Colonic mucosa (tissue), 4 donors: Measurements from ENCODE around the gene UPF3B. TPM values are rescaled to one million over a fixed set of nuclear protein-coding genes. Genes with fewer than 3 reads are reported as not detected.
"Not testable (repeated sequence)": the region's sequence is repeated elsewhere in the genome, so short reads cannot be mapped to it uniquely, and the experiment has no call there.

Experiments
- DNase-seq: peaks from one replicate; pipeline ENCODE4 v3.0.0-alpha.2; 2020
- H3K27ac ChIP-seq: fragments of 200-600 bp; one replicate; pipeline ENCODE4 v1.8.0; 2021
- H3K27me3 ChIP-seq: fragments of 200-600 bp; one replicate; pipeline ENCODE4 v1.8.0; 2021
- H3K36me3 ChIP-seq: fragments of 200-600 bp; one replicate; pipeline ENCODE4 v1.8.0; 2021
- H3K4me1 ChIP-seq: fragments of 200-600 bp; one replicate; pipeline ENCODE4 v1.8.0; 2021; ENCODE audit warnings: mild to moderate bottlenecking
- H3K4me3 ChIP-seq: fragments of 200-600 bp; one replicate; pipeline ENCODE4 v1.8.0; 2021
- H3K9ac ChIP-seq, 2 donors: one replicate each; pipeline ENCODE4 v1.7.0; 2013; ENCODE audit warnings: control low read depth in 2 of 2, low read depth in 2 of 2, low read length in 2 of 2
- H3K9me3 ChIP-seq: fragments of 200-600 bp; one replicate; pipeline ENCODE4 v1.8.0; 2021
- intact Hi-C: fragments of 100-400 bp; cut with DNase I; formaldehyde crosslinking; loops from one replicate; pipeline ENCODE4 v1.14.1; 2022
- total RNA-seq, 2 donors: library from RNA; stranded (reverse); fragmentation: NEBNext Ultra II Directional in 1 of 2; extraction: Animal tissue kit (Norgen Biotek cat#: 25700) in 1 of 2; gene quantifications; one replicate each; pipeline ENCODE4 v1.2.1, GENCODE V29; 2021
- TF ChIP-seq, protein P1 (sequence below): fragments of 200-600 bp; IDR thresholded peaks from one replicate; pipeline ENCODE4 v1.8.0; 2022; ENCODE audit warnings: antibody characterized with exemption, mild to moderate bottlenecking
- donor health status: healthy.
- donor health status: DM: no; HTN: no; CAD: no.
- donor health status: DM: no; HTN: no; CAD: no.

The UPF3B gene
- total RNA-seq, 2 donors from 2014 or later, result 10.2 to 10.5 TPM

DNA sequence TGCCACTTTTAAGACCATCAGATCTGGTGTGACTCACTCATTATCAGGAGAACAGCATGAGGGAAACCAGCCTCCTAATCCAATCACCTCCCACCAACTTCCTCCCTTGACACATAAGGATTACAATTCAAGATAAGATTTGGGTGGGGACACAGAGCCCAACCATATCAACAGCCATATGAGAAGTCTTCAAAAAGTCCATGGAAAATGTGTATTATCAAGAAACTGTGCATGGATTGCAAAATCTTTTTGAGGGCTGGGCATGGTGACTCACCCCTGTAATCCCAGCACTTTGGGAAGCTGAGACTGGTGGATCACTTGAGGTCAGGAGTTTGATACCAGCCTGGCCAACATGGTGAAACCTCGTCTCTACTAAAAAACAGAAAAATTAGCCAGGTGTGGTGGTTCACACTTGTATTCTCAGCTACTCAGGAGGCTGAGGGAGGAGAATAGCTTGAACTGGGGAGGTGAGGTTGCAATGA lies 43.5 kb downstream of the UPF3B start:
- no peaks in the 10 kb centered on the region for H3K27me3 ChIP-seq
- H3K4me1 ChIP-seq, result no peaks in the 10 kb centered on the region
- no peak overlapping the region for H3K4me3 ChIP-seq
- TF ChIP-seq, protein P1, sequence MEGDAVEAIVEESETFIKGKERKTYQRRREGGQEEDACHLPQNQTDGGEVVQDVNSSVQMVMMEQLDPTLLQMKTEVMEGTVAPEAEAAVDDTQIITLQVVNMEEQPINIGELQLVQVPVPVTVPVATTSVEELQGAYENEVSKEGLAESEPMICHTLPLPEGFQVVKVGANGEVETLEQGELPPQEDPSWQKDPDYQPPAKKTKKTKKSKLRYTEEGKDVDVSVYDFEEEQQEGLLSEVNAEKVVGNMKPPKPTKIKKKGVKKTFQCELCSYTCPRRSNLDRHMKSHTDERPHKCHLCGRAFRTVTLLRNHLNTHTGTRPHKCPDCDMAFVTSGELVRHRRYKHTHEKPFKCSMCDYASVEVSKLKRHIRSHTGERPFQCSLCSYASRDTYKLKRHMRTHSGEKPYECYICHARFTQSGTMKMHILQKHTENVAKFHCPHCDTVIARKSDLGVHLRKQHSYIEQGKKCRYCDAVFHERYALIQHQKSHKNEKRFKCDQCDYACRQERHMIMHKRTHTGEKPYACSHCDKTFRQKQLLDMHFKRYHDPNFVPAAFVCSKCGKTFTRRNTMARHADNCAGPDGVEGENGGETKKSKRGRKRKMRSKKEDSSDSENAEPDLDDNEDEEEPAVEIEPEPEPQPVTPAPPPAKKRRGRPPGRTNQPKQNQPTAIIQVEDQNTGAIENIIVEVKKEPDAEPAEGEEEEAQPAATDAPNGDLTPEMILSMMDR, result no peak
- no peak for DNase-seq
- H3K36me3 ChIP-seq, result no peaks in the 10 kb centered on the region
- no peak overlapping the region for H3K27ac ChIP-seq
- no peak overlapping the region for H3K9ac ChIP-seq
- H3K9me3 ChIP-seq, result no peaks in the 10 kb centered on the region
- intact Hi-C loops, result no loop called here

DNA sequence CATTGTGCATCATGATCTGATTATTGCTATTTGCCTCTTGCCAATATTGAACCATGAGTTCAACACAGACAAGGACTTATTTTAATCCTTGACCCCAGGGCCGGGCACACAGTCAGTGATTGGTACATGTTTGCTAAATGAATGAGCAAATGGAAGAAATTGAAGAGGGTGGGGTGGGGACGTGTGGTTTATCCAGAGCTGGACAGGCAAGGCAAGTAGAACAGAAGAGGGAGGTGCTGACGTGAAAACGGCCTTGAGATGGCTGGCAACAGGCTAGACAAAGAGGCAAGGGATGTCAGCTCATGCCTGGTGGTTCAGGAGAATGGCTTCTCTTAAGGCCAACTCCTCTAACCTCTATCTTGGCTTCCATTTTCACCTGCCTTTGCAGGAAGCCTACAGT lies 44.3 kb downstream of the UPF3B start:
- H3K4me3 ChIP-seq, H3K27ac ChIP-seq, H3K27me3 ChIP-seq, H3K36me3 ChIP-seq, intact Hi-C loops, H3K4me1 ChIP-seq, DNase-seq, H3K9ac ChIP-seq, H3K9me3 ChIP-seq: not testable (repeated sequence)

DNA sequence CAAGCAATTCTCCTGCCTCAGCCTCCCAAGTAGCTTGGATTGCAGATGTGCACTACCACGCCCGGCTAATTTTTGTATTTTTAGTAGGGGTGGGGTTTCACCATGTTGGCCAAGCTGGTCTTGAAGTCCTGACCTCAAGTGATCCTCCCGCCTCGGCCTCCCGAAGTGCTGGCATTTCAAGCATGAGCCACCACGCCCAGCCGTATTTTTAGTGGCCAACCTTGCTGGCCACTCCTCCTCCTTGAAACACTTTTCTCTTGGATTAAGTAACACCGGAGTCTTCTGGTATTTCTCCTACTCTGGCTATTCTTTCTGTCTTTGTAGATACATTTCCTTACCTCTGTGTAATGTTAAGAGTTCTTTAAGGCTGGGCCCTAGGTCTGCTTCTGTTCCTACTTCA lies 50.2 kb downstream of the UPF3B start:
- intact Hi-C loops, result no loop called here
- Histone ChIP-seq H3K27me3 (no peaks in the 10 kb centered on the region), H3K4me3 (no peak overlapping the region), H3K4me1 (no peaks in the 10 kb centered on the region), H3K36me3 (no peaks in the 10 kb centered on the region), H3K27ac (no peak overlapping the region), H3K9me3 (no peaks in the 10 kb centered on the region), H3K9ac (no peak overlapping the region)
- TF ChIP-seq, protein P1, result no peak
- DNase-seq, result no peak

DNA sequence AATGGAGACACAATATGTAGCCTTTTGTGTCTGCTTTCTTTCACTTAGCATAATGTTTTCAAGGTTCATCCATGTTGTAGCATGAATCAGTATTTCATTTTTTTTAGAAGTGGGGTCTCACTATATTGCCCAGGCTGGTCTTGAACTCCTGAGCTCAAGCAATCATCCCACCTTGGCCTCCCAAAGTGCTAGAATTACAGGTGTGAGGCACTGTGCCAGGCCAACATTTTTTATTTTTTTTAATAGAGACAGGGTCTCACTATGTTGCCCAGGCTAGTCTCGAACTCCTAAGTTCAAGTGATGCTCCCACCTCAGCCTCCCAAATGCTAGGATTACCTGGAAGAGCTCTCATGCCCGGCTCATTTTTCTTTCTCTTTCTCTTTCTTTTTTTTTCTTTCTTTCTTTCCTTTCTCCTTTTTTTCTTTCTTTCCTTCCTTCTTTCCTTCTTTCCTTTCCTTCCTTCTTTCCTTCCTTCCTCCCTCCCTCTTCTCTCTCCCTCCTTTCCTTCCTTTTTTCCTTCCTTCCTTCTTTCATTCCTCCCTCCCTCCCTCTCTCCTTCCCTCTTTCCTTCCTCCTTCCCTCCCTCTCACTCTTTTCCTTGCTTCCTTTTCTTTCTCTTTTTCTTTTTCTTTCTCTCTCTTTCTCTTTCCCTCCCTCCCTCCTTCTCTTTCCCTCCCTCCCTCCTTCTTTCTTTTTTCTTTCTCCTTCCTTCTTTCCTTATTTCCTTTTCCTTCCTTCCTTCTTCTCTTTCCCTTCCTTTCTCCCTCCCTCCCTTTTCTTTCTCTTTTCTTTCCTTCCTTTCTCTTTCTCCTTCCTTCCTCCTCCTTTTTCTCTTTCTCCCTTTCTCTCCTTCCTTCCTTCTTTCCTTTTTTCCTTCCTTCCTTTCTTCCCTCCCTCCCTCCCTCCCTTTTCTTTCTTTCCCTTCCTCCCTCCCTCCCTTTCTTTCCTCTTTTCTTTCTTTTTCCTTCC lies 51.2 kb downstream of the UPF3B start:
- H3K4me3 ChIP-seq, result no peak overlapping the region
- H3K27me3 ChIP-seq, result no peaks in the 10 kb centered on the region
- no peak overlapping the region for H3K9ac ChIP-seq
- no peak for DNase-seq
- H3K36me3 ChIP-seq, result no peaks in the 10 kb centered on the region
- no peaks in the 10 kb centered on the region for H3K4me1 ChIP-seq
- intact Hi-C loops, result no loop called here
- TF ChIP-seq, protein P1, result no peak
- no peaks in the 10 kb centered on the region for H3K9me3 ChIP-seq
- no peak overlapping the region for H3K27ac ChIP-seq

DNA sequence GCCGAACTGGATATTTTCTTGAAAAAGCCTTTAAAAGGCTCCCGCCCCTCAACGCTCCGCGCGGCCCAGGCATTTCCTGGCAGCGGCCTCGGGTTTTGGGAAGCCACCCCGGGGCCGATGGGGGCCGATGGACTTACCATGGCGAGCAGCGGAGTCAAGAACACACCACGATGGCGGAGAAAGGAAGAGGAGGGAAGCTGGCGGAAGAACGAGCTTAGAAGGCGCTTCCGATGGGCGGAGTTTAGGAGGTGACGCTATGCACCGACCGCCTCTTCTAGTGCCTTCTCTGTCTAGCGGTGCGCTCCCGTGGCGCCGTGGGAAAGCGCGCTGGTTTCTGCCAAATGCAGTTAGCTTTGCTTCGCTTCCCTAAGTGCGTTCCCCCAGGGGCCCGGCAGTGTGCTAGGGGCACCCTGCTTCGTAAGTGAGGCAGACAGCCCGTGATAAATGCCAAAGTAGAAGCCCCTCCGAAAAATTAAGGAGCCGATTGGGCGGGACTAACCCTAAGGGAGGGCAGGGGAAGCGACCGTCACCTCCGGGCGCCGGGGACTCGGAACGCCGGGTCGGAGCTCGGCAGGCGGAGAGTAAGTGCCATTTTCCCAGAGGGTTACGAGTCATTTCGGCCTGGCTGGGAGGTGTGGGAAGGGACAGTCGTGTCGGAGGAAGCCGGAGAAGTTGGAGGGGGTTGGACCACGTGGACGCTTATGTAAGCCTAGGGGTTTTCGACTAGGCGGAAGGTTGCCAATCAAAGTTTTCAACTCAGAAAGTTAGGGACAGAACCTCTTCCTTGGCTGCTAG lies 61.1 kb downstream of the UPF3B start, which contains the start of gene RPL39:
TSS of gene RPL39 (minus strand) at position 194 of the 795 bp plus-strand sequence. CDS start at position 140, 54 bp downstream.
- Histone ChIP-seq H3K4me3 (peak within 1 kb of the TSS; percentile 60), H3K9ac (peak within 1 kb of the TSS; percentile 79 to 86), H3K36me3 (no peaks in the 10 kb centered on the region), H3K27me3 (no peaks in the 10 kb centered on the region), H3K9me3 (no peaks in the 10 kb centered on the region), H3K27ac (peak within 1 kb of the TSS; percentile 87), H3K4me1 (peaks cover 4% of the 10 kb centered on the region)
- peak; percentile 82 for DNase-seq
- TF ChIP-seq, protein P1, result no peak
- intact Hi-C loops, result loop anchor here (5.0 kb wide), 1 partner anchor 76 kb away; no protein-coding TSS in a partner anchor
